Right renal cortex interstitium (tissue), 3 donors: ENCODE results near the gene CGB7. TPM values are rescaled to one million over a fixed set of nuclear protein-coding genes. Genes with fewer than 3 reads are reported as not detected.
"Not testable (repeated sequence)": the region's sequence is repeated elsewhere in the genome, so short reads cannot be mapped to it uniquely, and the experiment has no call there.

ENCODE experiments used
- DNase-seq, 3 donors: peaks; one replicate each; pipeline ENCODE4 v3.0.0-alpha.2; 2013; ENCODE audit warnings: low read depth in 3 of 3, low spot score in 2 of 3
- polyA plus RNA-seq, 3 donors: library from polyadenylated mRNA; unstranded; fragments of 120-200 nt; gene quantifications; one replicate each; pipeline ENCODE4 v1.2.1, GENCODE V29; 2013; ENCODE audit not compliant: insufficient read length in 3 of 3

The CGB7 gene
- polyA plus RNA-seq, 3 donors, result 0.78 to 0.94 (median 0.93) TPM

DNA sequence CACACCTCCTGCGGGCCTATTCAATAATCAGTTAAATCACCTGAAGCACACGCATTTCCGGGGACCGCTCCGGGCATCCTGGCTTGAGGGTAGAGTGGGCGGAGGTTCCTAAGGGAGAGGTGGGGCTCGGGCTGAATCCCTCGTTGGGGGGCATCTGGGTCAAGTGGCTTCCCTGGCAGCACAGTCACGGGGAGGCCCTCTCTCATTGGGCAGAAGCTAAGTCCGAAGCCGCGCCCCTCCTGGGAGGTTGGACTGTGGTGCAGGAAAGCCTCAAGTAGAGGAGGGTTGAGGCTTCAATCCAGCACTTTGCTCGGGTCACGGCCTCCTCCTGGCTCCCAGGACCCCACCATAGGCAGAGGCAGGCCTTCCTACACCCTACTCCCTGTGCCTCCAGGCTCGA, 14.0 kb downstream of the CGB7 start, which contains the start of gene CGB5:
Gene CGB5, plus strand, starts transcription at position 301 of the 400 bp plus-strand sequence. CDS start 362 bp downstream, outside the sequence.
- DNase-seq, result not testable (repeated sequence)

DNA sequence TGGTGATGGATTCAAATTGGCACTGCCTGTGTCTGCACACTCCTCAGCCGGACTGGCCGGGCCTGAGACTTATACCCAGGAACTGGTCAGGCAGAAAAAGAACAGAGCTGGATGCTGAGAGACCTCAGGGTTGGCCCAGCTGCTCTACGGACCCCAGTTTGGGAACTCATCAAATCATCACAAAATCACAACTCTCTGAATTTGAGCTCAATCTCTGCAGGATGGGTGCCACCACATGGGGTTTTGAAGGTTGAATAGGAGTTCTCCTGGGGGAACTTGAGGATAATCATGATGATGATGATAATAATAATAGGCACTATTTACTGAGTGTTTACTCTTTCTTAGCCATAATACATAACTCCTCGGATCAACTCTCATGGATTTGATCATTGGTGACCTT, 14.9 kb downstream of the CGB7 start:
- not testable (repeated sequence) for DNase-seq

DNA sequence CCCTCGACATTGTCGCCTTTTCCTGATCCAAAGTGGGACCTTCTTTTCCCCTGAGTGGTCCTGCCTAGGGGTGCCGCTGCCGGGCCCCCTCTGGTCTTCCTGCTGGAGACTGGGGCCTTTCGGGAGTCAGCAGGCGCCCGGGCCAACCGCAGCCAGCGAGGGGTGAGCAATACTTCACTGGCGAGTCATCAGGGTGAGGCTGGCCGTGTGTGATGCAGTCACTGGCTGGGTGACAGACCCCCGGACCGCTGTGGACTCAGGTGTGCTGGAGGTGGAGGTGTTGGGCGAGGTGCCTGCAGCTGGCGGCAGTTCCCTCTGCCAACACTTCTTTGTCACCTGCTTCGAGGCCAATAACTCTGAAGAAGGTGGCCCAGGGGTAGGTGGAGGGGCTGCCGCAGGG, 15.4 kb downstream of the CGB7 start:
- DNase-seq, result no peak

DNA sequence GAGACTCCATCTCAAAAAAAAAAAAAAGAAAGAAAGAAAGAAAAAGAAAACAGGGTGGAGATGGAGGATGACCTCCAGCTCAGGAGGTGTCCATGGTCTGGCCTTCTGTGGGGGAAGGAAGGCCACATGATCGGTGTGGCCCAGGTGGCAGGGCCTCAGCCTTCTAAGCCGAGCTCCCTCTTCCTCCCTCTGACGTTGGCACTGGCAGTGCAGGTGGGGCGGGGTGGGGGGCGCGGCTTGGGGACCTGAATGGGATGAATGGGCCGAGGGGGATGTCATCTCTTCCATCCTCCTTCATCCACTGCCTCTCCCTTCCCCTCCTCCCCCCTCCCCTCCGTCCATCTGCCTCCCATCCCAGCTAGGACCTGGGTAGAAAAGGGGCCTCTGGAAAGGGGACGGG, 17.8 kb downstream of the CGB7 start:
- DNase-seq, result not testable (repeated sequence)

DNA sequence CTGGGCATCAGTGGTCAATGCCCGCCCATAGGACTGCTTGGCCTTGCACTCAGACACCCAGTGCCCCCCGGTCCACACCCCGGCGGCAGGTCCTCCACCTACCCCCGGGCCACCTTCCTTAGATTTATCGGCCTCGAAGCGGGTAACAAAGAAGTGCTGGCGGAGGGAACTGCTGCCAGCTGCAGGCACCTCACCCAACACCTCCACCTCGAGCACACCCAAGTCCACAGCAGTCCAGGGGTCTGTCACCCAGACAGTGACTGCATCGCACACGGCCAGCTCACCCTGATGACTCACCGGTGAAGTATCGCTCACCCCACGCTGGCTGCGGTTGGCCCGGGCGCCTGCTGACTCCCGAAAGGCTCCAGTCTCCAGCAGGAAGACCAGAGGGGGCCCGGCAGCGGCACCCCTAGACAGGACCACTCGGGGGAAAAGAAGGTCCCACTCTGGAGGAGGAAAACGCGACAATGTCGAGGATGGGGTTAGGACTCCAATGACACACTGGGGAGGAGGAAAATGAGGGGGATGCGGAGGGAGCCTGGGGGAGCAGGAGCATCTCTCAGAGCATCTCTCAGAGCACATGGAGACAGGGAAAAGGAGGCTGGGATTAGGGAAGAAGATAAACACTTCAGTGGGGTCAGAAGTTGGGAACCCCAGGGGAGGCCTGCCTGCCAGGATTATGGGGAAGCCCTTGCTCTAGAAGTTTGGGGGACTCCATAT, 18.8 kb downstream of the CGB7 start:
- not testable (repeated sequence) for DNase-seq

DNA sequence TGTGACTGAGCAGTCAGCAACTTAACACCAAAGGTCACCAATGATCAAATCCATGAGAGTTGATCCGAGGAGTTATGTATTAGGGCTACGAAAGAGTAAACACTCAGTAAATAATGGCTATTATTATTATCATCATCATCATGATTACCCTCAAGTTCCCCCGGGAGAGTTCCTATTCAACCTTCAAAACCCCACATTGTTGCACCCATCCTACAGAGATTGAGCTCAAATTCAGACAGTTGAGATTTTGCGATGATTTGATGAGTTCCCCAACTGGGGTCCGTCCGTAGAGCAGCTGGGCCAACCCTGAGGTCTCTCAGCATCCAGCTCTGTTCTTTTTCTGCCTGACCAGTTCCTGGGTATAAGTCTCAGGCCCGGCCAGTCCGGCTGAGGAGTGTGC, 19.4 kb downstream of the CGB7 start:
- not testable (repeated sequence) for DNase-seq

DNA sequence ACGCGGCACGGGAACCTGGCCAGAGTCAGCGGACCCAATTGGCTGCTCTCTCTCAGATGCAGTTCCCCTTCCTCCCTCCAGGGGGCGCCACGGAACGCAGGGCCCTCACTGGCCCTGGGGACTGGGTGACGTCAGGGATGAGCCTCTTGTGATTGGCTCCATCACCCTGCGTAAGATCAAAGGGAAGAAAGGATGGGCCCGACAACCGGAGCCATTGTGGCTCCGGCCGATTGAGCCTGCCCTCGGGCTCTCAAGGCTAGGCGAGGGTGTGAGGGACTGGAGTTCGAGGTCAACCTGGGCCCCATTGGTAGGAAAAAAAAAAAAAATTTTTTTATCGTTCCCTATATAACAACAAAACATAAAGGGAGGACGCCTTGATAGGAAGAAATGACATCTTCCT, 20.7 kb downstream of the CGB7 start, which contains the start of gene CGB1:
Gene CGB1, minus strand, starts transcription at position 81 of the 400 bp plus-strand sequence. CDS start 184 bp downstream, outside the sequence.
- not testable (repeated sequence) for DNase-seq

DNA sequence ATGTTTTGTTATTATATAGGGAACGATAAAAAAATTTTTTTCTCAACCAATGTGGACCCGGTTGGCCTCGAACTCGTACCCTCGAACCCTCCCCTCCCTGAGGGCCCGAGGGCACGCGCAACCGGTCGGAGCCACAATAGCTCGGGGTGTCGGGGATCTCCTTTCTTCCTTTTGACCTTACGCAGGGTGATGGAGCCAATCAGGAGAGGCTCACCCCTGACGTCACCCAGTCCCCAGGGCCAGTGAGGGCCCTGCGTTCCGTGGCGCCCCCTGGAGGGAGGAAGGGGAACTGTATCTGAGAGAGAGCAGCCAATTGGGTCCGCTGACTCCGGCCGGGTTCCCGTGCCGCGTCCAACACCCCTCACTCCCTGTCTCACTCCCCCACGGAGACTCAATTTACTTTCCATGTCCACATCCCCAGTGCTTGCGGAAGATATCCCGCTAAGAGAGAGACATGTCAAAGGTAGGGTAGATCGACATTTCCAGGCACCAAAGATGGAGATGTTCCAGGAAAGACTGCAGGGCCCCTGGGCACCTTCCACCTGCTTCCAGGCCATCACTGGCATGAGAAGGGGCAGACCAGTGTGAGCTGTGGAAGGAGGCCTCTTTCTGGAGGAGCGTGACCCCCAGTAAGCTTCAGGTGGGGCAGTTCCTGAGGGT, 25.8 kb downstream of the CGB7 start, which contains the start of gene CGB2:
Gene CGB2, plus strand, starts transcription at position 249 of the 660 bp plus-strand sequence. Its CDS starts 206 bp downstream, at position 455.
- DNase-seq, result not testable (repeated sequence)

DNA sequence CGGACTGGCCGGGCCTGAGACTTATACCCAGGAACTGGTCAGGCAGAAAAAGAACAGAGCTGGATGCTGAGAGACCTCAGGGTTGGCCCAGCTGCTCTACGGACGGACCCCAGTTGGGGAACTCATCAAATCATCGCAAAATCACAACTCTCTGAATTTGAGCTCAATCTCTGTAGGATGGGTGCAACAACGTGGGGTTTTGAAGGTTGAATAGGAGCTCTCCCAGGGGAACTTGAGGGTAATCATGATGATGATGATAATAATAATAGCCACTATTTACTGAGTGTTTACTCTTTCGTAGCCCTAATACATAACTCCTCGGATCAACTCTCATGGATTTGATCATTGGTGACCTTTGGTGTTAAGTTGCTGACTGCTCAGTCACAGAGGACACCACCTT, 27.2 kb downstream of the CGB7 start:
- DNase-seq, result not testable (repeated sequence)

DNA sequence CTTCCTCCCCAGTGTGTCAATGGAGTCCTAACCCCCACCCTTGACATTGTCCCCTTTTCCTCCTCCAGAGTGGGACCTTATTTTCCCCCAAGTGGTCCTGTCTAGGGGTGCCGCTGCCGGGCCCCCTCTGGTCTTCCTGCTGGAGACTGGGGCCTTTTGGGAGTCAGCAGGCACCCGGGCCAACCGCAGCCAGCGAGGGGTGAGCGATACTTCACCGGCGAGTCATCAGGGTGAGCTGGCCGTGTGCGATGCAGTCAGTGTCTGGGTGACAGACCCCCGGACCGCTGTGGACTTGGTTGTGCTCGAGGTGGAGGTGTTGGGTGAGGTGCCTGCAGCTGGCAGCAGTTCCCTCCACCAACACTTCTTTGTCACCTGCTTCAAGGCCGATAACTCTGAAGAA, 27.8 kb downstream of the CGB7 start:
- not testable (repeated sequence) for DNase-seq

DNA sequence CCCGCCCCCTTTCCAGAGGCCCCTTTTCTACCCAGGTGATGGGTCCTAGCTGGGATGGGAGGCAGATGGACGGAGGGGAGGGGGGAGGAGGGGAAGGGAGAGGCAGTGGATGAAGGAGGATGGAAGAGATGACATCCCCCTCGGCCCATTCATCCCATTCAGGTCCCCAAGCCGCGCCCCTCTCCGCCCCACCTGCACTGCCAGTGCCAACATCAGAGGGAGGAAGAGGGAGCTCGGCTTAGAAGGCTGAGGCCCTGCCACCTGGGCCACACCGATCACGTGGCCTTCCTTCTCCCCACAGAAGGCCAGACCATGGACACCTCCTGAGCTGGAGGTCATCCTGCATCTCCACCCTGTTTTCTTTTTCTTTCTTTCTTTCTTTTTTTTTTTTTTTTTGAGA, 28.9 kb downstream of the CGB7 start:
- not testable (repeated sequence) for DNase-seq

DNA sequence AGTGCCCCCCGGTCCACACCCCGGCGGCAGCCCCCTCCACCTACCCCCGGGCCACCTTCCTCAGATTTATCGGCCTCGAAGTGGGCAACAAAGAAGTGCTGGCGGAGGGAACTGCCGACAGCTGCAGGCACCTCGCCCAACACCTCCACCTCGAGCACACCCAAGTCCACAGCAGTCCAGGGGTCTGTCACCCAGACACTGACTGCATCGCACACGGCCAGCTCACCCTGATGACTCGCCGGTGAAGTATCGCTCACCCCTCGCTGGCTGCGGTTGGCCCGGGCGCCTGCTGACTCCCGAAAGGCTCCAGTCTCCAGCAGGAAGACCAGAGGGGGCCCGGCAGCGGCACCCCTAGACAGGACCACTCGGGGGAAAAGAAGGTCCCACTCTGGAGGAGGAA, 31.9 kb downstream of the CGB7 start:
- not testable (repeated sequence) for DNase-seq

DNA sequence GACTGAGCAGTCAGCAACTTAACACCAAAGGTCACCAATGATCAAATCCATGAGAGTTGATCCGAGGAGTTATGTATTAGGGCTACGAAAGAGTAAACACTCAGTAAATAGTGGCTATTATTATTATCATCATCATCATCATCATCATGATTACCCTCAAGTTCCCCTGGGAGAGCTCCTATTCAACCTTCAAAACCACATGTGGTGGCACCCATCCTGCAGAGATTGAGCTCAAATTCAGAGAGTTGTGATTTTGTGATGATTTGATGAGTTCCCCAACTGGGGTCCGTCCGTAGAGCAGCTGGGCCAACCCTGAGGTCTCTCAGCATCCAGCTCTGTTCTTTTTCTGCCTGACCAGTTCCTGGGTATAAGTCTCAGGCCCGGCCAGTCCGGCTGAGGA, 32.5 kb downstream of the CGB7 start:
- DNase-seq, result not testable (repeated sequence)

DNA sequence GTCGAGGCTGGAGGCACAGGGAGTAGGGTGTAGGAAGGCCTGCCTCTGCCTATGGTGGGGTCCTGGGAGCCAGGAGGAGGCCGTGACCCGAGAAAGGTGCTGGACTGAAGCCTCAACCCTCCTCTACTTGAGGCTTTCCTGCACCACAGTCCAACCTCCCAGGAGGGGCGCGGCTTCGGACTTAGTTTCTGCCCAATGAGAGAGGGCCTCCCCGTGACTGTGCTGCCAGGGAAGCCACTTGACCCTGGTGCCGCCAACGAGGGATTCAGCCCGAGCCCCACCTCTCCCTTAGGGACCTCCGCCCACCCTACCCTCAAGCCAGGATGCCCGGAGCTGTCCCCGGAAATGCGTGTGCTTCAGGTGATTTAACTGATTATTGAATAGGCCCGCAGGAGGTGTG, 33.3 kb downstream of the CGB7 start, which contains the start of gene CGB3:
Gene CGB3, minus strand, starts transcription at position 101 of the 400 bp plus-strand sequence. CDS start 362 bp downstream, outside the sequence.
- DNase-seq, result not testable (repeated sequence)

DNA sequence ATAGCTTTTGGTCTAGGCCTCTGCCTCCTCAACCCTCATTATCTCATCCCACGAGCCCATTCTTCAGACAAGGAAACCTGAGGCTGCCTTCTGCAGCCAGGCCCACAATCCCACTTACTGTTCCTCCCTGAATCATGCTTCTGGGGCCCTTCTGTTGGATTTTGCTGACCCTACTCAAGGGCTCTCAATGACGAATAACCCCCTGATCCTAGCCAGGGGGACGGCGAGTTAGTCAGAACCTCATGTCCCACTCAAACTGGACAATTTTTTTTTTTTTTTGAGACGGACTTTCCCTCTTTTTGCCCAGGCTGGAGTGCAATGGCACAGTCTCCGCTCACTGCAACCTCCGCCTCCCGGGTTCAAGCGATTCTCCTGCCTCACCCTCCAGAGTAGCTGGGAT, 35.4 kb downstream of the CGB7 start:
- no peak for DNase-seq

DNA sequence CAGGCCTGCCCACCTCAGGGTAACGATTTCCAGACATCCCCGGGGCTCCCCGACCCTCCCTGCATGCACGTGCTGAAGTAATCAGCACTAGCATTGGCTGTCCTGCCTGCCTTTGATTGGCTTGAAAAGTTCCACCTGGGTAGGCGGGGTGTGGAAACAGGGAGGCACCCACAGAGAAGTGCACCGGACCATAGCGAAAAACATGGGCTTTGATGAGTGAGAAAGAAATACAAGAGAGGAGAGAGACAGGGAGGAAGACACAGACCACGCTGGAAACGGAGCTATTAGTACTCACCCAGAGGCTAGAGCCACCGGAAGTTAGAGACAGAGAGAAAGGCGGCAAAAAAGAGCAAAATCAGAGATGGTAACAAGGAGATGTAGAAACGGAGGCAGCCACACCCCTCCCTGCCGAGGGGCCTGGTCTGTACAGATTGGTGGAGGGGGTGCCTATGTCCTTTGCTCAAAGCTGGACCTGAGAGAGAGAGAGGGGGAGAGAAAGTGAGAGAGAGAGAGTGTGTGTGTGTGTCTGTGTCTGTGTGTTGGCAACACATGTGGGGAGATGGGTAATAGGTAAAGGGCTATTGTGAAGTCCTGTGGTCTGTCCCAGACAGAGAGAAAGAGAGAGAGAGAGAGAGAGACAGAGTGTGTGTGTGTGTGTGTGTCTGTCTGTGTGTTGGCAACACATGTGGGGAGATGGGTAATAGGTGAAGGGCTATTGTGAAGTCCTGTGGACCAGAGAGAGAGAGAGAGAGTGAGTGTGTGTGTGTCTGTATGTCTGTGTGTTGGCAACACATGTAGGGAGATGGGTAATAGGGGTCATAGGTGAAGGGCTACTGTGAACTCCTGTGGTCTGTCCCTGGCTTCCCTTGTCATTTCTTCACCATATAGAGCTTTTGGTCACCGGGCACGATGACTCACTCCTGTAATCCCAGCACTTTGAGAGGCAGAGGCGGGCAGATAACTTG, 36.3 kb downstream of the CGB7 start:
- DNase-seq, result no peak

DNA sequence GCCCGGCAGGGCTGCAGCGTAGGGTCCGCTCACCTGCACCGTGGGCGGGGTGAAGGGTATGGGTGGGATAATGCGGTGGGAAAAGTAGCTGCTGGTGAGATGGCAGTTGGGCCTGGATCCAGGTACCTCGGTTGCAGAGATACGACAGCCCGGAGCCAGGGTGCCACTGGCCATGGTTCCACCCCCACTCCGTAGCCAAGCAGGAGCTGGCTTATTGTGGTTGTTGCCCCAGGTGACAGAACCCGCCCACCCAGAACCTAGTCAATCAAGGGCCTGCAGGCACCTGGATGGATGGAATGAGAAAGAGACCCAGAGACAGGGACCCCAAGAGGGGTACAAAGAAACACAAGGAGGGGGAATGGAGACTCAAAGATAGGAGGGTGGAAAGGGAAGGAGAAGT, 37.2 kb downstream of the CGB7 start:
- no peak for DNase-seq

DNA sequence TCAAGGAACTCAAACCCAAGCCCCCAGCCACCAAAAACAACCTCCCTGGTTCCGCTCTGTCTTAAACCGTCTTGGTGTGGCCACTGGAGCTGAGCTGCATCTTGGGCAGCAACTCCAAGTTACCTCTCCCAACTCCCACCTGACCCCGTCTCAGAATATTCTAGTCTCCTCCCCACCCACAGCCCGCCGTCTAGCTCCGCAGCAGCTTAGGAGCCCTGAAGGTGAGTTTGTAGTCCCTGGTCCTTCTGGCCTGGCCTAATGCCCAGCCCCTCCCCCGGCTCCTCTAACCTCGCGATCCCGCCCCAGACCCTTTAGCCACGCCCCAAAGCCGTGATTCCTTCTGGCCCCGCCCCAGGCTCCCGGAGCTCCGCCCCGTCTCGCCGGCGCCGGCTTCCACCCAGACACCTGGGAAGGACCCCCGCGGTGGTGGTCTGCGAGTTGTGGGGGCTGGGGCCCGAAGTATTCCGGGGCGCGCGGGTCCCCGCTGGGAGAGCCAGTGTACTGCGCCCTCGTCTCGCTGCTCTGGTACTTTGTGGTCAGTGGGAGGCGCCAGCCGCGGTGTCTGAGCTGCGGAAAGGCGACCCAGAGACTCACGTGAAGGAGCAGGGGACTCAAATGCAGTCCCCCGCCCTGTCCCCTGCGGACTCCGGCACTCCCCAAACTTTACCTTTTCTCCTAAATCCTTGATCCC, 38.2 kb downstream of the CGB7 start:
- no peak for DNase-seq

DNA sequence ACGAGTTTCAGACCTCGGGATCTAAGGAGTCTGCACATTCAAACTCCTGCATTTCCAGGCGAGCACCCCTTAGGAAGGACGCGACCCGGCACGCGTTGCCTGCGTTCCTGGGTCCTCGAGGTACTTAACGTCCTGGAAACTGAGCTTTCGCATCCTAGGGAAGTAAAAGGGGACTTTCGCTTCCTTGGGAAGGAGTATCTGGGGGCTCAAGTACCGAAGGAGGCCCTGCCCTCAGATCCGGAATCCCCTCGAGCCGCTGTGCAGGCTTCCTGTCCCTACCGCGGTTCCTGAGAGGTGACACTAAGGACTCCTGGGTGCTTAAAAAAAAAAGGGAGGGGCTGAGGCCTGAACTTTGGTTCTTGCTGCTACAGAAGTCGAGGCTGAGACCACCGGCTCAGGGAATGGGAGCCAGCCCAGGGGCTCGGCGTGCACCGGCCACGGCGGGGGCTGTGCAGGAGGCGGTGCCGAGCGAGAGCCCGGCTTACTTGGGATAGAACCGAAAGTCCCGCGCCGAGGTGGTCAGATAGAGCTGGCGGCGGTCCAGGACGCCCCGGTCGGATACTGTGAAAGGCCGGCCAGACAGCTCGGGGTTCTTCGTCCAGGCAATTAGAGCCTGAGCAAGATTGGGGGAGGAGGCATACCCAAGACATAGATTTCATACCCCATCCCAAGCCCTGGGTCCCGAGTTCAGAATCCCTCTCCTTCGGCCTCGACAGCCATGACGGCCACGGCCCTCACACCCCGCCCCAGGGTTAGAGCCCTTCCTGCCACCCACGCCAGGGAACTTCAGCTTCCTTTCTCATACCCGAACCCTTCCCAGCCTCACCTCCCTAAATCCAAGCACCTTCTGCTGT, 38.9 kb downstream of the CGB7 start:
- DNase-seq, result not testable (repeated sequence)
